Spleen (tissue), 11 donors: ENCODE results near the gene PRXL2B. TPM values are rescaled to one million over a fixed set of nuclear protein-coding genes. Genes with fewer than 3 reads are reported as not detected.

ENCODE experiments used
- DNase-seq: peaks from one replicate; pipeline ENCODE4 v3.0.0-alpha.2; 2020
- H3K27ac ChIP-seq, 8 donors: fragments of 200-600 bp; sonication (generic) in 7 of 8; 1 replicate in 4 of 8; 2 replicates in 4 of 8; pipeline versions ENCODE4 v1.5.0 to v1.8.0; 2016 to 2021; ENCODE audit warnings: inconsistent platforms in 4 of 8, mild to moderate bottlenecking in 4 of 8, moderate library complexity in 1 of 8
- H3K27me3 ChIP-seq, 7 donors: fragments of 200-600 bp; sonication (generic) in 6 of 7; replicated peaks in 1 of 7; 1 replicate in 4 of 7; 2 replicates in 3 of 7; pipeline versions ENCODE4 v1.5.0 to v1.8.0; 2016 to 2021; ENCODE audit warnings: inconsistent platforms in 3 of 7, mild to moderate bottlenecking in 1 of 7
- H3K36me3 ChIP-seq, 6 donors: fragments of 200-600 bp; sonication (generic) in 5 of 6; 1 replicate in 4 of 6; 2 replicates in 2 of 6; pipeline versions ENCODE4 v1.5.0 to v1.8.0; 2016 to 2021; ENCODE audit warnings: inconsistent platforms in 2 of 6
- H3K4me1 ChIP-seq, 6 donors: fragments of 200-600 bp; sonication (generic) in 5 of 6; 1 replicate in 3 of 6; 2 replicates in 3 of 6; pipeline versions ENCODE4 v1.5.0 to v1.8.0; 2016 to 2021; ENCODE audit warnings: inconsistent platforms in 3 of 6
- H3K4me3 ChIP-seq, 8 donors: fragments of 200-600 bp; sonication (generic) in 7 of 8; 1 replicate in 4 of 8; 2 replicates in 4 of 8; pipeline versions ENCODE4 v1.5.0 to v1.8.0; 2016 to 2021; ENCODE audit warnings: inconsistent platforms in 4 of 8, mild to moderate bottlenecking in 4 of 8, moderate library complexity in 2 of 8
- H3K9me3 ChIP-seq, 8 donors: fragments of 200-600 bp; sonication (generic) in 7 of 8; 1 replicate in 4 of 8; 2 replicates in 4 of 8; pipeline versions ENCODE4 v1.5.0 to v1.8.0; 2016 to 2021; ENCODE audit warnings: inconsistent platforms in 4 of 8
- CTCF ChIP-seq, 11 experiments: fragments of 200-600 bp in 7 of 11; fragments of 450-650 bp in 4 of 11; sonication (generic) in 4 of 11; IDR thresholded peaks in 8 of 11; conservative IDR thresholded peaks in 3 of 11; 1 replicate in 7 of 11; 2 replicates in 4 of 11; pipeline versions ENCODE4 v1.4.0 to v1.8.0; 2016 to 2021; ENCODE audit warnings: antibody characterized with exemption in 11 of 11, inconsistent platforms in 4 of 11, mild to moderate bottlenecking in 1 of 11
- POLR2A ChIP-seq, 3 donors: fragments of 450-650 bp; IDR thresholded peaks; one replicate each; pipeline ENCODE4 v1.5.1; 2017; ENCODE audit warnings: antibody characterized with exemption in 3 of 3, mild to moderate bottlenecking in 1 of 3
- POLR2AphosphoS5 ChIP-seq, 3 donors: sonication (generic); formaldehyde crosslinking; IDR thresholded peaks; one replicate each; pipeline ENCODE4 v1.5.1; 2017; ENCODE audit warnings: antibody characterized with exemption in 3 of 3
- WGBS, 5 donors: extraction: QIAGEN DNeasy Blood & Tissue Kit in 3 of 5; methylation state at CpG; one replicate each; pipeline versions ENCODE4 v1.1.5 to v1.1.7; 2013 to 2018; 5-methylcytosine and 5-hydroxymethylcytosine counted together
- intact Hi-C: fragments of 100-400 bp; cut with DNase I; formaldehyde crosslinking; loops from one replicate; pipeline ENCODE4 v1.15.0; 2023; ENCODE audit warnings: low total_unique reads
- polyA plus RNA-seq, 3 donors: library from polyadenylated mRNA; stranded (reverse); fragments of 200-250 nt; gene quantifications; one replicate each; pipeline ENCODE4 v1.2.1, GENCODE V29; 2013
- total RNA-seq, 7 donors: library from RNA; depleted of rRNA in 3 of 7; stranded (reverse); fragments of >200 nt in 3 of 7; fragmentation: NEBNext Ultra II Directional in 4 of 7; extraction: Animal tissue kit (Norgen Biotek cat#: 25700) in 4 of 7; gene quantifications; one replicate each; pipeline versions ENCODE4 v1.1.0 to v1.2.1, GENCODE V29; 2016 to 2021
- donor health status: healthy with polysubstance abuse.
- donor health status: DM: no; HTN: no; CAD: no; lungs with moderate emphysema.
- donor health status: DM: no; HTN: no; CAD: no.
- donor health status: Bipolar disorder and iron deficiency.
- donor health status: healthy.
- donor health status: DM: no; HTN: no; CAD: no.
- donor health status: DM: yes; HTN: yes; CAD: no.

PRXL2B gene
- total and polyA plus RNA-seq, 10 donors, result 10.7 to 43.0 (median 25.0) TPM

GRCh38 chr1:2595812-2596529 lies 9.4 kb downstream of the PRXL2B start:
- 88 to 93% (median 89%) methylated on average over 27 to 31 of the region's 31 CpGs for WGBS, 5 donors
- intact Hi-C loops, result no loop called here
- TF ChIP-seq CTCF (IDR thresholded peaks at IDR 0.05 in 8 of 11, conservative IDR thresholded peaks at IDR 0.05 in 3 of 11) (no peak), POLR2A (IDR thresholded peaks at IDR 0.05) (no peak), POLR2AphosphoS5 (IDR thresholded peaks at IDR 0.05) (no peak)

GRCh38 chr1:2596530-2597333 lies 10.2 kb downstream of the PRXL2B start:
- no peaks in the 10 kb centered on the region for H3K36me3 ChIP-seq
- WGBS, 5 donors, result 75 to 89% (median 86%) methylated on average over 16 to 28 of the region's 28 CpGs
- intact Hi-C loops, result no loop called here
- H3K27me3 ChIP-seq, result peaks cover 0 to 23% (median 0%) of the 10 kb centered on the region in 7 donors
- H3K9me3 ChIP-seq, result peaks cover 0 to 14% (median 11%) of the 10 kb centered on the region in 8 donors
- peaks cover 0 to 22% (median 13%) of the 10 kb centered on the region in 6 donors for H3K4me1 ChIP-seq
- H3K27ac ChIP-seq, result no peak overlapping the region
- no peak overlapping the region for H3K4me3 ChIP-seq
- peak; percentile 69 for DNase-seq
- no peak for TF ChIP-seq POLR2A (IDR thresholded peaks at IDR 0.05)
- no peak for TF ChIP-seq CTCF (IDR thresholded peaks at IDR 0.05 in 8 of 11, conservative IDR thresholded peaks at IDR 0.05 in 3 of 11)
- no peak for TF ChIP-seq POLR2AphosphoS5 (IDR thresholded peaks at IDR 0.05)

More at GRCh38 chr1:2595812-2596529, 9.4 kb downstream of the PRXL2B start:
- no peak overlapping the region for H3K27ac ChIP-seq
- peak; percentile 67 for DNase-seq
- peaks cover 0 to 14% (median 11%) of the 10 kb centered on the region in 8 donors for H3K9me3 ChIP-seq
- H3K4me1 ChIP-seq, result peaks cover 0 to 22% (median 13%) of the 10 kb centered on the region in 6 donors
- H3K36me3 ChIP-seq, result no peaks in the 10 kb centered on the region
- H3K27me3 ChIP-seq, result peaks cover 0 to 23% (median 0%) of the 10 kb centered on the region in 7 donors
- H3K4me3 ChIP-seq, result no peak overlapping the region

GRCh38 chr1:2597441-2598328 lies 11.1 kb downstream of the PRXL2B start:
- H3K4me3 ChIP-seq, result no peak overlapping the region
- peaks cover 0 to 14% (median 11%) of the 10 kb centered on the region in 8 donors for H3K9me3 ChIP-seq
- peaks cover 0 to 19% (median 11%) of the 10 kb centered on the region in 6 donors for H3K4me1 ChIP-seq
- H3K27me3 ChIP-seq, result peaks cover 0 to 29% (median 0%) of the 10 kb centered on the region in 7 donors
- 73 to 77% (median 74%) methylated on average over 33 to 34 of the region's 34 CpGs for WGBS, 5 donors
- peak; percentile 66 for DNase-seq
- H3K36me3 ChIP-seq, result no peaks in the 10 kb centered on the region
- no peak for TF ChIP-seq POLR2AphosphoS5 (IDR thresholded peaks at IDR 0.05)
- no peak for TF ChIP-seq CTCF (IDR thresholded peaks at IDR 0.05 in 8 of 11, conservative IDR thresholded peaks at IDR 0.05 in 3 of 11)
- TF ChIP-seq POLR2A (IDR thresholded peaks at IDR 0.05), result no peak
- H3K27ac ChIP-seq, result no peak overlapping the region
- intact Hi-C loops, result no loop called here
